ENCODE results near the gene PUM1.

DNA sequence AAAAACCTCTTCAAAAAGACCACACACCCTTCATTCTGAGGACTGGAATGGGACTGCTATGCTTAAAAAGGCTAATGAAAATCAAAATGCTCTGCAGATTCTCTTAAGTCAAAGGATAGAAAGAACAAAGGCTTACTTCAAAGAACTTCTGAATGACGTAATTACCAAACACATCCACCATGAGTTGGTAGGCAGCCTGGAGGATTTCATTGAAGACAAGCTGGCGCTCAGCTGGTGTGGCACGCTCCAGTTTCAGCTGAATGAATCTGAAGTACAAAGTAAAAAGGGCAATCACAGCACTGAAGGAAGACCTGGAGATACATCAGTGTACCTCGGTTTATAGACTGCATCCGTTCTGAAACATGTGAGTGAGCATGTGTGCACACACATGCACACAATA lies 113.4 kb downstream of the PUM1 start:
- TF ChIP-seq, protein P1, sequence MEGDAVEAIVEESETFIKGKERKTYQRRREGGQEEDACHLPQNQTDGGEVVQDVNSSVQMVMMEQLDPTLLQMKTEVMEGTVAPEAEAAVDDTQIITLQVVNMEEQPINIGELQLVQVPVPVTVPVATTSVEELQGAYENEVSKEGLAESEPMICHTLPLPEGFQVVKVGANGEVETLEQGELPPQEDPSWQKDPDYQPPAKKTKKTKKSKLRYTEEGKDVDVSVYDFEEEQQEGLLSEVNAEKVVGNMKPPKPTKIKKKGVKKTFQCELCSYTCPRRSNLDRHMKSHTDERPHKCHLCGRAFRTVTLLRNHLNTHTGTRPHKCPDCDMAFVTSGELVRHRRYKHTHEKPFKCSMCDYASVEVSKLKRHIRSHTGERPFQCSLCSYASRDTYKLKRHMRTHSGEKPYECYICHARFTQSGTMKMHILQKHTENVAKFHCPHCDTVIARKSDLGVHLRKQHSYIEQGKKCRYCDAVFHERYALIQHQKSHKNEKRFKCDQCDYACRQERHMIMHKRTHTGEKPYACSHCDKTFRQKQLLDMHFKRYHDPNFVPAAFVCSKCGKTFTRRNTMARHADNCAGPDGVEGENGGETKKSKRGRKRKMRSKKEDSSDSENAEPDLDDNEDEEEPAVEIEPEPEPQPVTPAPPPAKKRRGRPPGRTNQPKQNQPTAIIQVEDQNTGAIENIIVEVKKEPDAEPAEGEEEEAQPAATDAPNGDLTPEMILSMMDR (conservative IDR thresholded peaks at IDR 0.05; ENCODE audit: low read depth, low read length): no peak
- TF ChIP-seq MAFK (IDR thresholded peaks at IDR 0.05; ENCODE audit: low read depth, low read length) (no peak), BHLHE40 (IDR thresholded peaks at IDR 0.05; ENCODE audit: low read depth, low read length) (no peak), MAZ (IDR thresholded peaks at IDR 0.05; ENCODE audit: borderline replicate concordance, low read depth, low read length) (no peak), SMC3 (IDR thresholded peaks at IDR 0.05; ENCODE audit: low read depth, low read length) (no peak), POLR2A (IDR thresholded peaks at IDR 0.05; ENCODE audit: low read depth, low read length) (no peak), CHD1 (IDR thresholded peaks at IDR 0.05; ENCODE audit: low read depth, low read length) (no peak), CEBPB (IDR thresholded peaks at IDR 0.05; ENCODE audit: low read depth, low read length) (no peak)
- TF ChIP-seq, protein P2, sequence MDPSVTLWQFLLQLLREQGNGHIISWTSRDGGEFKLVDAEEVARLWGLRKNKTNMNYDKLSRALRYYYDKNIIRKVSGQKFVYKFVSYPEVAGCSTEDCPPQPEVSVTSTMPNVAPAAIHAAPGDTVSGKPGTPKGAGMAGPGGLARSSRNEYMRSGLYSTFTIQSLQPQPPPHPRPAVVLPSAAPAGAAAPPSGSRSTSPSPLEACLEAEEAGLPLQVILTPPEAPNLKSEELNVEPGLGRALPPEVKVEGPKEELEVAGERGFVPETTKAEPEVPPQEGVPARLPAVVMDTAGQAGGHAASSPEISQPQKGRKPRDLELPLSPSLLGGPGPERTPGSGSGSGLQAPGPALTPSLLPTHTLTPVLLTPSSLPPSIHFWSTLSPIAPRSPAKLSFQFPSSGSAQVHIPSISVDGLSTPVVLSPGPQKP (IDR thresholded peaks at IDR 0.05; ENCODE audit: borderline replicate concordance, low read depth, low read length): no peak
- TF ChIP-seq, protein P3, sequence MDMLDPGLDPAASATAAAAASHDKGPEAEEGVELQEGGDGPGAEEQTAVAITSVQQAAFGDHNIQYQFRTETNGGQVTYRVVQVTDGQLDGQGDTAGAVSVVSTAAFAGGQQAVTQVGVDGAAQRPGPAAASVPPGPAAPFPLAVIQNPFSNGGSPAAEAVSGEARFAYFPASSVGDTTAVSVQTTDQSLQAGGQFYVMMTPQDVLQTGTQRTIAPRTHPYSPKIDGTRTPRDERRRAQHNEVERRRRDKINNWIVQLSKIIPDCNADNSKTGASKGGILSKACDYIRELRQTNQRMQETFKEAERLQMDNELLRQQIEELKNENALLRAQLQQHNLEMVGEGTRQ (IDR thresholded peaks at IDR 0.05; ENCODE audit: low read depth, low read length): no peak

All from IMR-90 (cell line).